ENCODE results near the gene SLC6A3.

DNA sequence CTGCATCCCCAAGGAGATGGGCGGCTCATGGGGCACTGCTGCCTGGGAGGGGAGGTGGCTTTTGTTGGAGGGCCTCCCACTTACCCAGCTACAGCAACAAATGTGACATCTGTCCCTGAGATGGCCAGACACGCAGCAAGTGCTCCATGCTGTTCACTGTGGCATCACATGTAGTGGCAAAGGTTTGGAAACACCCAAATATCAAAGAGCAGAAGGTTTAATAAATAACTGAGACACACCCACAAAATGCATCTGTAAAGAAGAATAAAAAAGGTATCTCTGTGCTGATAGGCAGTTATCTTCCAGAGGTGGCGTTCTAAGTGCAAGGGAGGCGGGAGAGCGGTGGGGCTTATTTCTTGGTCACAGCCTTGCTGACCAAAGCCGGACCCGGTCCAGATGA is 77.0 kb downstream of the SLC6A3 start:
- TF ChIP-seq, protein P1, sequence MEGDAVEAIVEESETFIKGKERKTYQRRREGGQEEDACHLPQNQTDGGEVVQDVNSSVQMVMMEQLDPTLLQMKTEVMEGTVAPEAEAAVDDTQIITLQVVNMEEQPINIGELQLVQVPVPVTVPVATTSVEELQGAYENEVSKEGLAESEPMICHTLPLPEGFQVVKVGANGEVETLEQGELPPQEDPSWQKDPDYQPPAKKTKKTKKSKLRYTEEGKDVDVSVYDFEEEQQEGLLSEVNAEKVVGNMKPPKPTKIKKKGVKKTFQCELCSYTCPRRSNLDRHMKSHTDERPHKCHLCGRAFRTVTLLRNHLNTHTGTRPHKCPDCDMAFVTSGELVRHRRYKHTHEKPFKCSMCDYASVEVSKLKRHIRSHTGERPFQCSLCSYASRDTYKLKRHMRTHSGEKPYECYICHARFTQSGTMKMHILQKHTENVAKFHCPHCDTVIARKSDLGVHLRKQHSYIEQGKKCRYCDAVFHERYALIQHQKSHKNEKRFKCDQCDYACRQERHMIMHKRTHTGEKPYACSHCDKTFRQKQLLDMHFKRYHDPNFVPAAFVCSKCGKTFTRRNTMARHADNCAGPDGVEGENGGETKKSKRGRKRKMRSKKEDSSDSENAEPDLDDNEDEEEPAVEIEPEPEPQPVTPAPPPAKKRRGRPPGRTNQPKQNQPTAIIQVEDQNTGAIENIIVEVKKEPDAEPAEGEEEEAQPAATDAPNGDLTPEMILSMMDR (IDR thresholded peaks at IDR 0.05; ENCODE audit: insufficient read depth, low read length): no peak
- TF ChIP-seq POLR2AphosphoS5 (IDR thresholded peaks at IDR 0.05; ENCODE audit: low read depth): no peak
